HEK293 (cell line): Measurements from ENCODE around the gene ZNF311.

Experiments
- CTCF ChIA-PET: fragments of 350-600 bp; formaldehyde crosslinking; extraction: SDS; loops from one replicate; lab custom pipeline; 2021; ENCODE audit warnings: antibody characterized with exemption; lab: Yijun Ruan, JAX
- POLR2A ChIA-PET: fragments of 300-600 bp; formaldehyde crosslinking; extraction: SDS; loops from one replicate; lab custom pipeline; 2020; ENCODE audit warnings: antibody characterized with exemption, inconsistent platforms; lab: Yijun Ruan, JAX
- H3K27ac ChIP-seq: fragments of 200-500 bp; sonication (Bioruptor generic); 2 replicates; pipeline ENCODE4 v1.5.1; 2014; ENCODE audit warnings: low read depth, low read length, control low read depth, inconsistent platforms; ENCODE audit errors: extremely low read depth
- H3K36me3 ChIP-seq, 2 experiments: fragments of 200-500 bp in 1 of 2; sonication (Bioruptor generic) in 1 of 2; 1 replicate in 1 of 2; 2 replicates in 1 of 2; pipeline ENCODE4 v1.5.1; 2014 to 2017; ENCODE audit warnings: inconsistent platforms in 2 of 2, low read length in 2 of 2; ENCODE audit not compliant: control insufficient read depth in 2 of 2, insufficient read depth in 1 of 2
- H3K4me1 ChIP-seq: fragments of 200-500 bp; sonication (Bioruptor generic); 2 replicates; pipeline ENCODE4 v1.5.1; 2014; ENCODE audit warnings: mild to moderate bottlenecking, low read length, inconsistent platforms; ENCODE audit not compliant: control insufficient read depth, insufficient read depth
- H3K4me3 ChIP-seq: 2 replicates; pipeline ENCODE4 v1.5.1; 2011; ENCODE audit warnings: low read depth, mild to moderate bottlenecking, control low read depth, low read length, moderate library complexity
- H3K9me3 ChIP-seq: fragments of 200-500 bp; sonication (Bioruptor generic); 2 replicates; pipeline ENCODE4 v1.5.1; 2014; ENCODE audit warnings: low read depth, low read length, inconsistent platforms; ENCODE audit not compliant: control insufficient read depth, insufficient read depth
- ATF2 ChIP-seq: fragments of 450-650 bp; formaldehyde crosslinking; IDR thresholded peaks from 2 replicates; pipeline ENCODE4 v1.5.1; 2016; ENCODE audit warnings: missing biosample characterization, missing genetic modification characterization, low read depth
- OSR2 ChIP-seq: fragments of 450-650 bp; formaldehyde crosslinking; IDR thresholded peaks from 2 replicates; pipeline ENCODE4 v1.5.1; 2016; ENCODE audit warnings: missing biosample characterization, missing genetic modification characterization
- PATZ1 ChIP-seq: fragments of 450-650 bp; formaldehyde crosslinking; IDR thresholded peaks from 2 replicates; pipeline ENCODE4 v1.5.1; 2016; ENCODE audit warnings: missing biosample characterization, missing genetic modification characterization
- SCRT1 ChIP-seq: fragments of 450-650 bp; formaldehyde crosslinking; IDR thresholded peaks from 2 replicates; pipeline ENCODE4 v1.5.1; 2016; ENCODE audit warnings: missing biosample characterization, missing genetic modification characterization, borderline replicate concordance
- ZBTB26 ChIP-seq: fragments of 450-650 bp; formaldehyde crosslinking; optimal IDR thresholded peaks from 2 replicates; pipeline ENCODE3; 2016; ENCODE audit warnings: missing biosample characterization, mild to moderate bottlenecking, missing genetic modification characterization
- ZFHX2 ChIP-seq: fragments of 450-650 bp; formaldehyde crosslinking; conservative IDR thresholded peaks from 2 replicates; pipeline ENCODE4 v1.5.1; 2016; ENCODE audit warnings: missing biosample characterization, missing genetic modification characterization
- ZFP69B ChIP-seq: fragments of 450-650 bp; formaldehyde crosslinking; IDR thresholded peaks from 2 replicates; pipeline ENCODE4 v1.5.1; 2016; ENCODE audit warnings: missing biosample characterization, missing genetic modification characterization
- ZIC2 ChIP-seq: fragments of 450-650 bp; formaldehyde crosslinking; IDR thresholded peaks from 2 replicates; pipeline ENCODE4 v1.5.1; 2016; ENCODE audit warnings: missing biosample characterization, missing genetic modification characterization
- ZNF114 ChIP-seq: fragments of 450-650 bp; formaldehyde crosslinking; IDR thresholded peaks from 2 replicates; pipeline ENCODE4 v1.5.0; 2017; ENCODE audit warnings: missing biosample characterization, missing genetic modification characterization
- ZNF202 ChIP-seq: fragments of 450-650 bp; formaldehyde crosslinking; IDR thresholded peaks from 2 replicates; pipeline ENCODE4 v1.5.1; 2016; ENCODE audit warnings: missing biosample characterization, missing genetic modification characterization, borderline replicate concordance
- ZNF24 ChIP-seq: fragments of 450-650 bp; formaldehyde crosslinking; IDR thresholded peaks from 2 replicates; pipeline ENCODE4 v1.5.1; 2016; ENCODE audit warnings: missing biosample characterization, missing genetic modification characterization
- ZNF248 ChIP-seq: fragments of 450-650 bp; formaldehyde crosslinking; IDR thresholded peaks from 2 replicates; pipeline ENCODE4 v1.5.1; 2017; ENCODE audit warnings: missing biosample characterization, missing genetic modification characterization
- ZNF311 ChIP-seq: fragments of 450-650 bp; formaldehyde crosslinking; IDR thresholded peaks from 2 replicates; pipeline ENCODE4 v1.5.1; 2017; ENCODE audit warnings: missing biosample characterization, missing genetic modification characterization, borderline replicate concordance
- ZNF341 ChIP-seq: fragments of 450-650 bp; formaldehyde crosslinking; IDR thresholded peaks from 2 replicates; pipeline ENCODE4; 2016; ENCODE audit warnings: low read depth, missing biosample characterization, missing genetic modification characterization
- ZNF423 ChIP-seq: fragments of 450-650 bp; formaldehyde crosslinking; IDR thresholded peaks from 2 replicates; pipeline ENCODE4 v1.5.1; 2016; ENCODE audit warnings: missing biosample characterization, missing genetic modification characterization
- ZNF518A ChIP-seq: fragments of 450-650 bp; formaldehyde crosslinking; conservative IDR thresholded peaks from 2 replicates; pipeline ENCODE4 v1.5.1; 2016; ENCODE audit warnings: low read depth, missing biosample characterization, missing genetic modification characterization
- ZNF585B ChIP-seq: fragments of 450-650 bp; formaldehyde crosslinking; IDR thresholded peaks from 2 replicates; pipeline ENCODE4 v1.5.1; 2016; ENCODE audit warnings: missing biosample characterization, missing genetic modification characterization
- ZNF626 ChIP-seq: fragments of 450-650 bp; sonication (Bioruptor Pico); formaldehyde crosslinking; IDR thresholded peaks from 2 replicates; pipeline ENCODE4 v1.5.1; 2018; ENCODE audit warnings: missing biosample characterization, missing genetic modification characterization, inconsistent platforms
- TF ChIP-seq, protein P1 (sequence below): fragments of 450-650 bp; formaldehyde crosslinking; IDR thresholded peaks from 2 replicates; pipeline ENCODE4 v1.5.1; 2016; ENCODE audit warnings: missing biosample characterization, missing genetic modification characterization

ZNF311 gene

GRCh38 chr6:28968476-28968875 lies 36.6 kb downstream of the ZNF311 start (continued):
- TF ChIP-seq, protein P1, sequence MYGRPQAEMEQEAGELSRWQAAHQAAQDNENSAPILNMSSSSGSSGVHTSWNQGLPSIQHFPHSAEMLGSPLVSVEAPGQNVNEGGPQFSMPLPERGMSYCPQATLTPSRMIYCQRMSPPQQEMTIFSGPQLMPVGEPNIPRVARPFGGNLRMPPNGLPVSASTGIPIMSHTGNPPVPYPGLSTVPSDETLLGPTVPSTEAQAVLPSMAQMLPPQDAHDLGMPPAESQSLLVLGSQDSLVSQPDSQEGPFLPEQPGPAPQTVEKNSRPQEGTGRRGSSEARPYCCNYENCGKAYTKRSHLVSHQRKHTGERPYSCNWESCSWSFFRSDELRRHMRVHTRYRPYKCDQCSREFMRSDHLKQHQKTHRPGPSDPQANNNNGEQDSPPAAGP: no peak
- TF ChIP-seq ZFHX2 (tag by site-specific recombination): no peak
- no peak for TF ChIP-seq ZFP69B (tag by site-specific recombination)
- TF ChIP-seq ZNF585B (tag by site-specific recombination): no peak
- no peak for TF ChIP-seq ZNF423 (tag by site-specific recombination)
- TF ChIP-seq ZNF24 (tag by site-specific recombination): no peak

- Histone ChIP-seq H3K9me3 (no peaks in the 10 kb centered on the region), H3K4me3 (no peak overlapping the region), H3K27ac (no peak overlapping the region), H3K4me1 (no peaks in the 10 kb centered on the region), H3K36me3 (no peaks in the 10 kb centered on the region)
- no peak for TF ChIP-seq ZNF248 (tag by site-specific recombination)
- no peak for TF ChIP-seq ZNF626
- no peak for TF ChIP-seq ZBTB26 (tag by site-specific recombination)
- no peak for TF ChIP-seq ATF2 (tag by site-specific recombination)
- TF ChIP-seq, protein P1: no peak
- no peak for TF ChIP-seq OSR2 (tag by site-specific recombination)
- TF ChIP-seq SCRT1 (tag by site-specific recombination): no peak
- no peak for TF ChIP-seq ZNF114 (tag by site-specific recombination)
- no peak for TF ChIP-seq ZNF311
- TF ChIP-seq ZNF423 (tag by site-specific recombination): no peak
- TF ChIP-seq ZNF341 (tag by site-specific recombination): no peak
- CTCF ChIA-PET: no interaction called here
- POLR2A ChIA-PET: no interaction called here
Measured at GRCh38 chr6:28965706-28966105, 39.4 kb downstream of the ZNF311 start.

GRCh38 chr6:28960846-28961500 lies 44.1 kb downstream of the ZNF311 start:
- Histone ChIP-seq H3K27ac (no peak overlapping the region), H3K9me3 (no peaks in the 10 kb centered on the region), H3K36me3 (no peaks in the 10 kb centered on the region), H3K4me3 (no peak overlapping the region), H3K4me1 (no peaks in the 10 kb centered on the region)
- ChIA-PET POLR2A (no interaction called here), CTCF (interaction anchor here (0.6 kb wide), 1 partner anchor 151 kb away, joined by 3 read pairs; no protein-coding TSS in a partner anchor)
- TF ChIP-seq ZIC2 (tag by site-specific recombination) (peak; percentile 66), ZNF518A (tag by site-specific recombination) (no peak), PATZ1 (tag by site-specific recombination) (no peak), ZNF202 (no peak)
